Measurements from ENCODE around the gene TECPR1.

The TECPR1 gene

DNA sequence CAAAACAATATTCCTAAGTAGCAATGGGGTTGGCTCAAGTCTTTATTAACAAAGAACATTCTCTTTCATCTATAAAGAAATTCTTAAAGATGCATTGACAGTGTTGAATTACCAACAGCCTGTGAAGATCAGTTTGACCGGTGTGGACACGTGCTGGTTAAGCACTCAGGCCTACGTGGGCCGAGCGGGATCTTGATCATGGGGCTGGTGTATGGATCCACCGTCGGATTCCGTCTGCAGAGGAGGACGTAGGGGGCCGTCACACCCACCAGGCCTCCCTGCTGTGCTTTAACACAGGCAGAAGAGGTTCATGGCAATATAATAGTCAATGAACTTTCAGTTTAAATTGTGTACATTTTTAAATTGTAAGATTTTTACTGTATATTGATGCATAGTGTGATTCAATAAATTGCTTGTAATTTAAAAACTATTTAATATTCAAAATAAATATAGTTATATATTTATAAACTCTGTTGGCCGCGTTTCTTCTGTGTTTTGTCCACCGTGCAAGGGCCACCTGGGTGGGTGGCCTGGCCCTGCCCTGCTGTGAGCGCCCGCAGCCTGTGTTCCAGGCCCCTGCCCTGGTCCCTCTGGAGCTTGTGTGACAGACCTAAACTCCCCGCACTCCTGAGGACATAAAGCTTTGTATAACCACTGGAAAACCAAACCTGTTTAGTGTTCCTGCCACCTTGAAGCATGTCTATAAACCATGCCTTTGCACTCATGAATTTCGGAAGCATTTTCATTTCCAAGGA, 42.7 kb downstream of the TECPR1 start:
- peak; percentile 5 for DNase-seq

- no peak for DNase-seq
These were observed 45.3 kb downstream of the TECPR1 start for GRCh38 chr7:98206451-98207330.

GRCh38 chr7:98205162-98205845, 46.7 kb downstream of the TECPR1 start:
- DNase-seq: no peak

- DNase-seq: no peak
These were observed 47.4 kb downstream of the TECPR1 start for GRCh38 chr7:98204670-98205069.

DNA sequence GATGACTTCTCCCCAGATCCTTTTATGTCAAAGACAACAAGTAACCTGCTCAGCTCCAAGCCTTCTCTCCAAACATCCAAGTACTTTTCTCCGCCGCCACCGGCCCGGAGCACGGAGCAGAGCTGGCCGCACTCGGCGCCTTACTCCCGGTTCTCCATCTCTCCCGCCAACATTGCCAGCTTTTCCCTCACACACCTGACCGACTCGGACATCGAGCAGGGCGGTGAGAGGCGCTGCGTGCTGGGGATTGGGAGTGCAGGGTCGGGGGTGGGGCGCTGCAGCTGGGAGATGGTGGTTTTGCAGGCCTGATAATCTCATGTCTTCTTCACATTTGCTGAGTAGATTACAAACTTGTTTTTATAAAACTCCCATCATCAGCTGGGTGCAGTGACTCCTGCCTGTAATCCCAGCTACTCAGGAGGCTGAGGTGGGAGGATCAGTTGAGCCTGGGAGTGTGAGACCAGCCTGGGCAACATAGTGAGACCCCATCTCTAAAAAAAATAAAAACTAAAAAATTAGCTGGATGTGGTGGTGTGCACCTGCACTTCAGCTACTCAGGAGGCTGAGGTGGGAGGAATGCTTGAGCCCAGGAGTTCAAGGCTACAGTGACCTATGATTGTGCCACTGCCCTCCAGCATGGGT, 47.9 kb downstream of the TECPR1 start:
- DNase-seq: no peak

DNA sequence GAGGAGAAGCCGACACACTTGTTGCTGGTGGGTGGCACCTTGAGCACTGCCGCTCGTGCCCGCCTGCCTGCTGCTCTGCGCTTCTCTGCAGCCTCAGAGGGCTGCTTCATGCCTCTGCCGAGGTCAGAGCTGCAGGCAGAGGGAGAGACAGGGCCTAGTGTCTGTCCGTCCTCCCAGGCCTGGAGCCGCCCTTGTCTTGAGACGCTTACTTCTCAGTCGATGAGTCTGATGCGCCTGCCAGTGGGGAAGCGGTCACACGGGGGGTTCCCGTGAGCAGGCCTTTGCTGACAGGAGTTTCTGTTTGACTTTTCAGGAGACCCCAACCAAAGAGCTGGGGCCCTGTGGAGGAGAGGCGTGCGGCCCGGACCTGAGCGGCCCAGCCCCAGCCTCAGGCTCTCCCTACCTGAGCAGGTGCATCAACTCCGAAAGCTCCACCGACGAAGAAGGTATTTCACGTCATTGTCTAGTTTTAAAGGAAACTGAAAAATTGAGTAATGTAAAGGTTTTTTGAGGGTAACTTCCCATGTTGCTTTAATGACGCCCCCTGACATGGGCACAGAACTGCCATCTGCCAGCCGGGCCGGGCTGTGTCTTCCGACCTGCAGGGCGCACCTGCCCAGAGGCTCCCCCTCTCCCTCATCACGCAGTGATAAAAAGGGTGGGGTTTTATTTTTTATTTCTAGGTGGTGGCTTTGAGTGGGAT, 48.6 kb downstream of the TECPR1 start:
- DNase-seq: no peak

DNA sequence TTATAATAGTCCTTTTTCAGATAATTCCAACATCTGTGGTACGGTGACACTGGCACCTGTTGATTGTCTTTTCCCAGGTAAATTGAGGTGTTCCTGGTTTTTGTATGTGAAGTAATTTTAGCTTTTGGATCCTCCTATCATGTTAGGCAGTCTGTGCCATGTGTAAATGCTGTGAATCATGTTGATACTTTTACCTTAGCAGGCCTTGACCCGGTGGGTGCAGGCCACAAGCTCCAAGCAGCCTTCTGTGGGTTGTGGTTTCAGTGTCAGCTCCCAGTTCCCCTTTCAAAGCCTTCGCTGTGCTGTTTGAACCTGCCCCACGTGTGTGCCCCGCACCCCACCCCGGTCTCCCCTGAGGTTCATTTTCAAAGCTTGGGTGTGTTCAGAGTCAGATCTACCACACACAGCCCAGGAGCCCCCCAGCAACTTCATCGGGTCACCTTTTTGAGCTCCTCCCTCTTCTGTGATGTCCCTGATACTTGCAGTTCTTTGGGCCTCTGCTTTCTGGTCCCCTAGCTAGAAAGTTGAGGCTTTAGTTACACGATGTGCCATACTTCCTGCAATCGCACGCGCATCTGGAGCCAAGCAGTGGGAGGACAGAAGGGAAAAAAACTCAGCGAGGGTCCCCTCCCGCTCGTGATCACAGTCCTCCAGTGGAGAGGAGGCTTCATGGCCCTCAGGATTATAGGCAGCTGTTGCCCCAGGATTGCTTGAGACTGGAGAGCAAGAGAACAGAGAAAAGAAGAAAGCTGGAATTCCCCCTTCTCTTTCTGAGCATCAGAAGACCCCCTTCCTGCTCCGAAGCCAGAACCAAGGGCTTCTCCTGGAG, 49.5 kb downstream of the TECPR1 start:
- DNase-seq: peak; percentile 67

- DNase-seq: no peak
These were observed 51.7 kb downstream of the TECPR1 start for GRCh38 chr7:98200364-98200763.

- no peak for DNase-seq
These were observed 52.9 kb downstream of the TECPR1 start for GRCh38 chr7:98199131-98199530.

GRCh38 chr7:98196706-98197605, 55.1 kb downstream of the TECPR1 start:
- no peak for DNase-seq

GRCh38 chr7:98194672-98195457, 57.2 kb downstream of the TECPR1 start:
- no peak for DNase-seq

DNA sequence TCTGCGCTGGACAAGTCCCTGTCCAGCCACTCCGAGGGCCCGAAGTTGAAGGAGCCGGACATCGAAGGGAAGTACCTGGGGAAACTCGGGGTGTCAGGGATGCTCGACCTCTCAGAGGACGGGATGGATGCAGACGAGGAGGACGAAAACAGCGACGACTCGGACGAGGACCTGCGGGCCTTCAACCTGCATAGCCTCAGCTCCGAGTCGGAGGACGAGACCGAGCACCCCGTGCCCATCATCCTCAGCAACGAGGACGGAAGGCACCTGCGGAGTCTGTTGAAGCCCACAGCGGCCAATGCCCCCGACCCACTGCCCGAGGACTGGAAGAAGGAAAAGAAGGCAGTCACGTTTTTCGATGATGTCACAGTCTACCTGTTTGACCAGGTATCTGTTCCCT, 57.8 kb downstream of the TECPR1 start:
- DNase-seq: no peak

DNA sequence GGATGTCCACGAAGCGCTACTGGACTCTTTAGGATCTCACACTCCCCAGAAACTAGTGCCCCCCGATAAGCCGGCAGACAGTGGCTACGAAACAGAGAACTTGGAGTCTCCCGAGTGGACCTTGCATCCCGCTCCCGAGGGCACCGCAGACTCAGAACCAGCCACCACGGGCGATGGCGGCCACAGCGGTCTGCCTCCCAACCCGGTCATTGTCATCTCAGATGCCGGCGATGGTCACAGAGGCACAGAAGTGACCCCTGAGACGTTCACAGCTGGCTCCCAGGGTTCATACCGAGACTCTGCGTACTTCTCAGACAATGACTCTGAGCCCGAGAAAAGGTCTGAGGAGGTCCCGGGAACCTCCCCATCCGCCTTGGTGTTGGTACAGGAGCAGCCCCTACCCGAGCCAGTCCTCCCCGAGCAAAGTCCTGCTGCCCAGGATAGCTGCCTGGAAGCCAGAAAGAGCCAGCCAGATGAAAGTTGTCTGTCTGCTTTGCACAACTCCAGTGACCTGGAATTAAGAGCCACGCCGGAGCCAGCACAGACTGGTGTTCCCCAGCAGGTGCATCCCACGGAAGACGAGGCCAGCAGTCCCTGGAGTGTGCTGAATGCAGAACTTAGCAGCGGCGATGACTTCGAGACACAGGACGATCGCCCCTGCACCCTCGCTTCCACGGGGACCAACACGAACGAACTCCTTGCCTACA, 58.4 kb downstream of the TECPR1 start:
- DNase-seq: no peak

GRCh38 chr7:98192781-98193457, 59.1 kb downstream of the TECPR1 start:
- no peak for DNase-seq

DNA sequence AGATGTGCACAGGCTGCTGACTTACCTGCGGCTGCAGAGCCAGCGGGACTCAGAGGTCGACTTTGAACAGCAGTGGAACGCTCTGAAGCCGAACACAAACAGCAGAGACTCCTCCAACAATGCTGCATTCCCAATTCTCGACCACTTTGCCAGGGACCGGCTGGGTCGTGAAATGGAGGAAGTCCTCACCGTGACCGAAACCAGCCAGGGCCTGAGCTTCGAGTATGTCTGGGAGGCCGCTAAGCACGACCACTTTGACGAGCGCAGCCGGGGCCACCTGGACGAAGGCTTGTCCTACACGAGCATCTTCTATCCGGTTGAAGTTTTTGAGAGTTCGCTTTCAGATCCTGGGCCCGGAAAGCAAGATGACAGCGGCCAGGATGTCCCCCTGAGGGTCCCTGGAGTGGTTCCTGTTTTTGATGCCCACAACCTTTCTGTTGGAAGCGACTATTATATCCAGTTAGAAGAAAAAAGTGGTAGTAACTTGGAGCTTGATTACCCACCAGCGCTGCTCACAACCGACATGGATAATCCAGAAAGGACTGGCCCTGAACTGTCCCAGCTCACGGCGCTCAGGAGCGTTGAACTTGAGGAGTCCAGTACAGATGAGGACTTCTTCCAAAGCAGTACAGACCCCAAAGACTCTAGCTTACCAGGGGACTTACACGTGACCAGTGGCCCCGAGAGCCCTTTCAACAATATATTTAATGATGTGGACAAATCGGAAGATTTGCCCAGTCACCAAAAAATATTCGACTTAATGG, 60.2 kb downstream of the TECPR1 start:
- DNase-seq: no peak

DNA sequence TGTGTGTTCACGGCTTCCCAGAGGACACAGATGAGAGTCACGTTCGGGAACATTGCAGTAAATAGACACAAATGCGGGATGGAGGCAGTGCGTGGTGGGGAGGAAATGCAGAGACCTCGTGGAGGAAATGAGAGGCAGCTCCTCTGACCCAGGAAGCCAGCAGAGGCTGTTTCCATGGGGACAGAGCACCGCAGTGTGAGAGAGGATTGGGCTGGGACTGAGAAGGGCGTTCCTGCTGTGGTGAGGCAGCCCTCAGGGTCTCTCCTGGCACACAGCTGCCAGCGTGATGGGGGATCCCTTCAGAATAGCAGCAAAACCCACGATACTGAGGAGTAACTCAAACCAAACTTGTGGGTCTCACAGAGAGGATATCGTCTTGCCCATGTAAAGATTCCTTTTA, 62.5 kb downstream of the TECPR1 start:
- no peak for DNase-seq

DNA sequence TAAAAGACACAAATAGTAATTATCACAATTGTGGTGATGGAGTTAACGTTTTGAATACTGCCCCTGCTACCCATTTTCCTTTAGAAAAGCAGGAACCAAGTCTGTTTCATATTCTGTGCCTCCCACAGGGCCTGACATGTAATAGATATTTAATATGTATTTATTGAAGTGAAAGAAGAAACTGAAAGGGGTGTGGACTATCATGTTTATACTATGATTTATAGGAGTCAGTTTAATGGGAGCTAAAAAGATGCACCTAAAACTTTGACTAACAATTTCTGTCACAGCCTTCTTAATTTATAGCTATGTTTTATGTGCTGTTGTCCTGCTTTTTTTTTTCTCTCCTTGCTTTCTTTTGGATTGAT, 64.9 kb downstream of the TECPR1 start:
- DNase-seq: no peak
